SK-N-MC (cell line): ENCODE measurements around the gene MPEG1.

ENCODE experiments used
- EZH2 ChIP-seq: fragments of 200-600 bp; sonication (generic); IDR thresholded peaks from one replicate; pipeline ENCODE4 v1.6.1; 2017; ENCODE audit warnings: antibody characterized with exemption
- FOXP2 ChIP-seq: optimal IDR thresholded peaks from 2 replicates; pipeline ENCODE3; 2011; ENCODE audit warnings: mild to moderate bottlenecking, moderate library complexity; ENCODE audit not compliant: insufficient read depth; ENCODE audit errors: extremely low read length, control extremely low read depth
- POLR2AphosphoS5 ChIP-seq: IDR thresholded peaks from 2 replicates; pipeline ENCODE4 v1.6.1; 2012; ENCODE audit warnings: mild to moderate bottlenecking, low read depth, low read length, borderline replicate concordance

DNA sequence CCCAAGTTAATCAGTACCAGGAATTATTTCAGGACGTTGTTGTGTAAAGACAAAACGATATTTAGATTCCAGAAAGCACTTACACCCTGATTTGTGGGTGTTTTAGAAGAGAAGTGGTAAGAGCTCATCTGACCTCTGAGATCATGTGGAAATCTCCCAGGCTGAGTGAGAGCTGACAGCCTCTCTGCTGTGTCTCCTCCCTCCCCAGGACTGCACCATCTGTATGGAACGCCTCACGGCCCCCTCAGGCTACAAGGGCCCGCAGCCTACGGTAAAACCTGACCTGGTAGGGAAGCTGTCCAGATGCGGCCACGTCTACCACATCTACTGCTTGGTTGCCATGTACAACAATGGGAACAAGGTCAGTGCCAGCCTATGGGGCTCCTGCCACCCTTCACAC lies 20.8 kb downstream of the MPEG1 start:
- TF ChIP-seq EZH2 = no peak
- no peak for TF ChIP-seq POLR2AphosphoS5
- TF ChIP-seq FOXP2 = no peak
